Measurements from ENCODE around the gene BEND5. TPM values are rescaled to one million over a fixed set of nuclear protein-coding genes. Genes with fewer than 3 reads are reported as not detected.

BEND5 gene
- polyA plus RNA-seq, 3 donors = 0.13 TPM; not detected in 2

DNA sequence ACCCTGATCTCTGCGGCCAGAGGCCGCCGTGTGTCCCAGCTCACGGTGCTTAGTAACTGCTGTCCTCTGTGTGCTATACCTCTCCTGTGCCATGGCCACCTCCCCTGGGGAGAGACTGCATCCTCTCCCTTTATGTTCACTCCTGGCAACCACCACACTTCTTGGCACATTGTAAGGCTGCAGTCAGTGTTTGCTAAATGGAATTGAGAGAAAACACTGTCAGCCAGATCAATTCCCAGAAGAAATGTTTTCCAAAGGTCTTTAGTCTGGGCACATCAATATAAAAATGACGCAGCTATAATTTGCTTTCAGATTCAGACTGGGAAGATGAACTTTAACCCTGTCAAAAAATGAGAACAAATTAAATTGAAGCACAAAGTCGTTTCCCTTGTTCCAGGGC is 96.8 kb downstream of the BEND5 start:
- intact Hi-C loops (cut with micrococcal nuclease) = loop anchor here in 1 of 2 donors (5.0 kb wide), 1 partner anchor 137 kb away; no protein-coding TSS in a partner anchor
- Histone ChIP-seq H3K9me3 (replicated peaks in 1 of 2; ENCODE audit: control insufficient read depth in 1 of 2, insufficient read depth in 1 of 2, low read length in 2 of 2) (no peaks in the 10 kb centered on the region), H3K9ac (ENCODE audit: insufficient read depth, low read length, poor library complexity, severe bottlenecking) (no peak overlapping the region), H4K20me1 (ENCODE audit: insufficient read depth, low read length) (no peaks in the 10 kb centered on the region), H3K4me1 (ENCODE audit: control insufficient read depth in 1 of 2, insufficient read depth in 2 of 2, low read length in 2 of 2) (no peaks in the 10 kb centered on the region), H3K4me3 (replicated peaks in 1 of 3; ENCODE audit: low read depth in 2 of 3, low read length in 3 of 3) (no peak overlapping the region), H3K27me3 (ENCODE audit: control insufficient read depth in 2 of 2, insufficient read depth in 2 of 2, low read length in 2 of 2) (no peaks in the 10 kb centered on the region), H3K79me2 (ENCODE audit: insufficient read depth, low read length) (no peaks in the 10 kb centered on the region), H2AFZ (ENCODE audit: insufficient read depth, low read depth, low read length, poor library complexity, severe bottlenecking) (no peak overlapping the region), H3K4me2 (replicated peaks; ENCODE audit: extremely low read depth, low read length, poor library complexity, severe bottlenecking) (no peak overlapping the region), H3K27ac (ENCODE audit: low read depth in 1 of 2, low read length in 2 of 2) (no peak overlapping the region), H3K36me3 (replicated peaks in 1 of 2; ENCODE audit: control insufficient read depth in 1 of 2, insufficient read depth in 2 of 2, low read length in 2 of 2) (no peaks in the 10 kb centered on the region)
- 85% methylated on average over 2 of the region's 6 CpGs for WGBS (ENCODE audit: insufficient coverage)
- H3K36me3 Mint-ChIP-seq = no peaks in the 10 kb centered on the region
- TF ChIP-seq, protein P1, sequence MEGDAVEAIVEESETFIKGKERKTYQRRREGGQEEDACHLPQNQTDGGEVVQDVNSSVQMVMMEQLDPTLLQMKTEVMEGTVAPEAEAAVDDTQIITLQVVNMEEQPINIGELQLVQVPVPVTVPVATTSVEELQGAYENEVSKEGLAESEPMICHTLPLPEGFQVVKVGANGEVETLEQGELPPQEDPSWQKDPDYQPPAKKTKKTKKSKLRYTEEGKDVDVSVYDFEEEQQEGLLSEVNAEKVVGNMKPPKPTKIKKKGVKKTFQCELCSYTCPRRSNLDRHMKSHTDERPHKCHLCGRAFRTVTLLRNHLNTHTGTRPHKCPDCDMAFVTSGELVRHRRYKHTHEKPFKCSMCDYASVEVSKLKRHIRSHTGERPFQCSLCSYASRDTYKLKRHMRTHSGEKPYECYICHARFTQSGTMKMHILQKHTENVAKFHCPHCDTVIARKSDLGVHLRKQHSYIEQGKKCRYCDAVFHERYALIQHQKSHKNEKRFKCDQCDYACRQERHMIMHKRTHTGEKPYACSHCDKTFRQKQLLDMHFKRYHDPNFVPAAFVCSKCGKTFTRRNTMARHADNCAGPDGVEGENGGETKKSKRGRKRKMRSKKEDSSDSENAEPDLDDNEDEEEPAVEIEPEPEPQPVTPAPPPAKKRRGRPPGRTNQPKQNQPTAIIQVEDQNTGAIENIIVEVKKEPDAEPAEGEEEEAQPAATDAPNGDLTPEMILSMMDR (IDR thresholded peaks at IDR 0.05) = no peak
- H3K4me1 Mint-ChIP-seq = peaks cover 15% of the 10 kb centered on the region
- peaks cover 0 to 3% (median 0%) of the 10 kb centered on the region in 3 donors for H3K27me3 Mint-ChIP-seq (ENCODE audit: low read depth in 3 of 3)
- no peak overlapping the region for H3K4me3 Mint-ChIP-seq
- no peak for DNase-seq
- H3K9me3 Mint-ChIP-seq = no peaks in the 10 kb centered on the region
- no peak overlapping the region for H3K27ac Mint-ChIP-seq

- Histone ChIP-seq H3K27ac (ENCODE audit: low read depth in 1 of 2, low read length in 2 of 2) (no peak overlapping the region), H3K9ac (ENCODE audit: insufficient read depth, low read length, poor library complexity, severe bottlenecking) (no peak overlapping the region), H3K4me1 (ENCODE audit: control insufficient read depth in 1 of 2, insufficient read depth in 2 of 2, low read length in 2 of 2) (no peaks in the 10 kb centered on the region), H4K20me1 (ENCODE audit: insufficient read depth, low read length) (no peaks in the 10 kb centered on the region), H2AFZ (ENCODE audit: insufficient read depth, low read depth, low read length, poor library complexity, severe bottlenecking) (no peak overlapping the region), H3K4me3 (replicated peaks in 1 of 3; ENCODE audit: low read depth in 2 of 3, low read length in 3 of 3) (no peak overlapping the region), H3K27me3 (ENCODE audit: control insufficient read depth in 2 of 2, insufficient read depth in 2 of 2, low read length in 2 of 2) (no peaks in the 10 kb centered on the region), H3K9me3 (replicated peaks in 1 of 2; ENCODE audit: control insufficient read depth in 1 of 2, insufficient read depth in 1 of 2, low read length in 2 of 2) (no peaks in the 10 kb centered on the region), H3K4me2 (replicated peaks; ENCODE audit: extremely low read depth, low read length, poor library complexity, severe bottlenecking) (no peak overlapping the region), H3K36me3 (replicated peaks in 1 of 2; ENCODE audit: control insufficient read depth in 1 of 2, insufficient read depth in 2 of 2, low read length in 2 of 2) (no peaks in the 10 kb centered on the region), H3K79me2 (ENCODE audit: insufficient read depth, low read length) (no peaks in the 10 kb centered on the region)
- Mint-ChIP-seq H3K27me3 (ENCODE audit: low read depth in 3 of 3) (peaks cover 0 to 3% (median 0%) of the 10 kb centered on the region in 3 donors), H3K36me3 (no peaks in the 10 kb centered on the region), H3K9me3 (no peaks in the 10 kb centered on the region), H3K4me1 (peaks cover 23% of the 10 kb centered on the region), H3K27ac (peak overlapping the region in 1 of 7 donors; percentile 26), H3K4me3 (no peak overlapping the region)
- 100% methylated on average over 2 of the region's 3 CpGs for WGBS (ENCODE audit: insufficient coverage)
- DNase-seq = no peak
- TF ChIP-seq, protein P1 (IDR thresholded peaks at IDR 0.05) = no peak
- intact Hi-C loops (cut with micrococcal nuclease) = loop anchor here in 1 of 2 donors (5.0 kb wide), 1 partner anchor 138 kb away; no protein-coding TSS in a partner anchor
Measured at GRCh38 chr1:48678710-48679505, 97.8 kb downstream of the BEND5 start.

Data from CD14-positive monocyte (primary cell).